ENCODE data around the gene RAX. TPM values are rescaled to one million over a fixed set of nuclear protein-coding genes. Genes with fewer than 3 reads are reported as not detected.

The RAX gene
- total RNA-seq, 1 donor from 2014 or later, result not detected

DNA sequence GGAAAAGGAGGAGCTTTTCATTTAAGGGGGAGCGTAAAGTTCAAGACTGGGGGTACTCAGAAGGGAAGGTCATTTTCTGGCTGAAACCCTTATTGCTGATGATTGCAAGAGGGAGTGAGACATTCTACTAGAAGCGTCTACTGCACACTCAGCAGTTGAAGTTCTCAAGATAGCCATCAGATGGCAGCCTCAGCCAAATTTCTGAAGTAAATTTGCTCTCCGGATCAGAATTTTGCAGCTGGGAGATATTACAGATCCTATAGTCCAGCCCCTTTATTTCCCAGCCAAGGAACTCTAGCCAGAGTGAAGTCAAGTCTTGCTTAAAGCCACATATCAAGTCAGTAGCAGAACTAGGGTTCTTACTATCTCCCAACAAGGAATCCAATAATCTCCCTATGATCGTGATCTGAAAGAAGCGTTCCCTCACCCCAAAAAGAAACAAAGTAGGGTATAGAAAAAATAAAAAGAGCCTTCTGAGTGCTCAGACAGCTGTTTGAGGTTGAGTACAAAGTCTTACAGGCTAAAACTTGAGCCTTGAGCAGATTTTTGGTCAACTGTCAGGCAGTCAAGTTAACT, 24.0 kb downstream of the RAX start:
- DNase-seq (ENCODE audit: low read depth), result peak; percentile 73

DNA sequence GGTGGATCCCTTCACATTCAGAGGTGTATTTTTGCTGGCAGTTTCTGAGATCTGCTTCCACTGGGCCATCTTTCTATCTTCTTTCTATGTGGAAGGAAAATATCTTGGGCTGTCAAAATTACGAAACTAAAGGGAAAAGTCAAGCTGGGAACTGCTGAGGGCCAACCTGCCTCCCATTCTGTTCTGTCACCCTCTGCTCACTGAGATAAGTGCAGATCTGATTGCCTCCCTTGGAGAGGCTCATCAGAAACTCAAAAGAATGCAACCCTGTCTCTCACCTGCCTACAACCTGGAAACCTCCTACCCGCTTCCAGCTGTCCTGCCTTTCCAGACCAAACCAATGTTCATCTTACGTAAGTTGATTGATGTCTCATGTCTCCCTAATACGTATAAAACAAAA, 26.5 kb downstream of the RAX start:
- no peak for DNase-seq (ENCODE audit: low read depth)

DNA sequence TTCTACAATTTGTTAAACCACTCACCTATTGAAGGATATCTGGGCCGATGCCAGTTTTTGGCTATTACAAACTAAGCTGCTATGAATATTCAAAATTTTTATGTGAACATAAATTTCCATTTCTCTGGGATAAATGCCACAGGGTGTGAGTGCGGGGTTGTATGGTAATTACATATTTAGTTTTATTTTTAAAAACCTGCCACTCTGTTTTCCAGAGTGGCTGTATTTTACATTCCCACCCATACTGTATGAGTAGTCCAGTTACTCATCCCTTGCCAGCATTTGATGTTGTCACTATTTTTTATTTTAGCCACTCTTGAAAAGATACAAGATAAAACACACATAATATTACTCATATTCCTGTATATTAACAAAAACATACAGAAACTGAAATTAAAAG, 30.3 kb downstream of the RAX start:
- no peak for DNase-seq (ENCODE audit: low read depth)

DNA sequence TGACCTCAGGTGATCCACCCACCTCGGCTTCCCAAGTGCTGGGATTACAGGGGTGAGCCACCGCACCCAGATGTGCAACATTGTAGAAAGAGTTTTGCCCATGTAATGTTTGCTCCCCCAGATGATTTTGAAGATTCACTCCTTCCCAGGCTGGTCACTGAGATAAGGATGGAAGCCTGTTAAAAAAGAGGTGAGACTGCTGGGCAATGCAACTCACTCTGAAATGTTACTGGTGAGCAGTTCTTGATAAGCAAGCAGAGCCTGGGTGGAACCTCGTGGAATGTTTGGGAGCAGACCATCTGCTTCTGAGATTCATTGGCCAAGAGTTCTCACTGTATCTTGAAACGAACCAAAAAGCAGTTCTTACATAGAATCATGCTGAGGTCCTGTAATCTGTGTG, 33.6 kb downstream of the RAX start:
- DNase-seq (ENCODE audit: low read depth), result no peak

DNA sequence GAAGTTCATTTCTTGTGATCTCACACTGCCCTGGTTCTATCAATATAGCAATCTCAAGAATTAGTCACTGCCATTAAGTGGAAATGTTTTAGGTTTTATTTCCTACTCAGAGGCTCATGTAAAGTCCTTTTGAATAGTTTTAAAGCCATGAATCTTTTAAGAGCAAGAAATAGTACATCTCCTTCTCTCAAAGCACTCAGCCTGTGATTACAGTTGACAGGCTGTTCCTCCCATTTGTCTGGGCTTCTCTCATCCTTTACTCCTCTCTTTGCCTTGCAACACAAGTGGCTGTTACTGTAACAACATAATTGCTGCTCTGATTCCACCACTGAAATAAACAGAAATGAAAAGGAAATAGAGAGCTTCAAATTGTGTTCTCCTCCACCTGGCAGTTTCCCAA, 34.9 kb downstream of the RAX start:
- DNase-seq (ENCODE audit: low read depth), result no peak

DNA sequence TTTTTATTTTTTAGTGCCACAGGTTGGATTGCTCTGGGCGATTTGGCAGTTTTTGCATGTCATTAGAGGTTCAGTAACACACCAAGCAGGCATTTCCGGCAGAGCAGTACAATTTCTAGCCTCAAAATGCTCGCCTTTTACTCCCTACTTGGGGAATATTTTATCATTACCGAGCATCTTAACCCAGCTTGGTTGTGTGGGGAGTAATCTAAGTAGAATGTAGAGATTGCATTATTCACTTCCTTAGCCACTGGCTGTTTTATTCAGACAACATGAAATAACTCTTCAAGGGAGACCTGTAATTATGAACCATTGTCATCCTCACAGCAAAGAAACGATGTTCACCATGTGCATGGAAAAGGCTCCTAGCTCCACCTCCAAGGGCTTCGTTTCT, 40.2 kb downstream of the RAX start:
- no peak for DNase-seq (ENCODE audit: low read depth)

DNA sequence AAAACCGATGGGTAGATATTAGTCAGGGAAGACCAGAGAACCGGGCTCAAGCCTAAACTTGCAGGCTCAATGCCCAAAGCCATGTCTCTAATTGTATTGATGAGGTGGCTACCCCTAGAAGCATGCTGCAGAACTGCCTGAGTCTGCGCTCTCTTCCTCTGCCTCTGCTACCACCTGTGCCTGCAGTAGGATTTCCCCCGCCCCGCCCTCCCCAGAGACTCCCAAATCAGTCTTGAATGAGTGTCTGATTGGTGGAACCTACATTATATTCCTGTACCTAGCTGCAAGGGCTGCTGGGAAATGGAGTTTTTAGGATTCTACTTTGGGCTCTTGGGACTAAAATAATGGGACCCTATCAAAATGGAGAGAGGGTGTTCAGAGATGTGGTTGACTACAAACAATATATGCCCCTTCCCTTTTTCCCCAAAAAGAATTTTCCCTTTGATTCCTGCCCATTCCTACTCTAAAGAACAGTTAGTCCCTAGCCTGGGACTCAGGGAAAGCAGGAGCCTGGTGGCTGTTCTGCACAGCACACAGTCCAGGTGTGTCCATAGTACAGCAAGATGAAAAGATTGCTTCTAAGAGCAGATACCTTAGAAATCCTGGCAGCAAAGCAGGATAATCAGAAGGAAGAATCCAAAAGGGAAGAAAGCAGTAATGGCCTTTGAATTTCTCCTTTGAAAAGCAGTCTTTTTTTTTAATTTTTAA, 40.8 kb downstream of the RAX start:
- no peak for DNase-seq (ENCODE audit: low read depth)

DNA sequence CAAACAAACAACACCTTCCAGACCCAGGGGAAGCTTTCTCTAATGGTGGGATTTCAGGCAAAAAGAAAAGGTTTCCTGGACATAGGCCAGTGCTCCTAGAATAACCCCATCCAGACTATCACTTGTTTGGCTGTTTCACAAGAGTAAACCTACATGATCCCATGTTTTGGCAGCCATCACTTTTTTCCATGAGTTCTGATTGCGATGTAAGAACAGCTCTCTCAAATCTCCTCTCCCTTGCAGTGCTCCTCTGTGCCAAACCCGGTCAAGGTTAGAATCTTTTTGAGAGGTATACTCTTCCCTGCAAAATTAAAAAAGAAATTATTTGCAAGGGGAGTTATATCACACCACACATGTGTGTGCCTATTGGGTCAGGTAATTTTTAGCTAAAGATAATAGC, 41.4 kb downstream of the RAX start:
- DNase-seq (ENCODE audit: low read depth), result no peak

DNA sequence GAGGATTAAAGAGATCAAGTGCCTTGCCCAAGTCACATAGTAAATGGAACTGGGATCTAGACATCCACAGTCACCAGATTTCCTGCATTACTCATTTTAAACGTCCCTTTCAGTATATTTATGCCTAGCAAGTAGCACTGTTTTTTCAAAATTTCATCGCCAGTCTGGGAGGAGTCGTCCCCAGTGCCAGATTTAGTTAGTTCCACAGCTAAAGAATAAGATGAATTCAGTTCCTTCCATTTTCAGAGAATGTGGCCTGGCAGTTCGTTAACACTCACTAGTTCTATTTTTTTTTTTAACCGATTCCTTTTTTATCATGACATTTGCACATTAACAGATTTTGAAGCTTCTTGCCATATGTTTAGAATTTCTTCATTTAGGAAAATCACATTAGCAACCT, 42.1 kb downstream of the RAX start:
- no peak for DNase-seq (ENCODE audit: low read depth)

DNA sequence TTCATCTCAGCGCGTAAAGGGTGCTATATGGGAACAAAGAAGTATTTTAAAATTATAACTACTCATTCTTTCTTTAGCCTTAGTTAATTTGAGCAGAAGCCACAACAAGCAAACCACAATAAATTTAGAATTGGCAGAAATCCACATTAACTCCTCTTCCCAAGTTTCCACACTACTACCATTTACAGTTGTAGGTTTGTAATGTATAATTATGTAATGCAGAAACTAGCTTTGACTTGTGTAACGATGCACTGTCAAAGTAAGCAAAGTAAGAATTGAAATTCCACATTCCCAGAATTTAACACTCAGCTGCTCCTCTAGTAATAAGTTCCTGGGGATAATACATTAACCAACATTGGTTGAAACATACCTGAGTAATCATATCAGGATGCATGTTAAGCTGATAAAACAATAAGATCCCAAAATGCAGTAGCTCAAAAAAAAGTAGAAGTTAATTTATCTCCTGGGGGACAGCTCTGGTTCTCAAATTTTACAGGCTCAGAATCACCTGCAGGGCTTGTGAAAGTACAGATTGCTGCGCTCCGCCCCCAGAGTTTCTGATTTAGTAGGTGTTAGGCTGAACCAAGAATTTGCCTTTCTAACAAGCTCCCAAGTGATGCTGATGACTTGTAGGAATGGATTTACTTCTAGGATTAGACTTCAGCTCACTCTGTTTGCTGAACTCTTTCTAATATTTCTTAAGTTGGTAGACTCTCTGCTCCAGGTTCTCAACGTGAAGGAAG, 43.4 kb downstream of the RAX start:
- no peak for DNase-seq (ENCODE audit: low read depth)

DNA sequence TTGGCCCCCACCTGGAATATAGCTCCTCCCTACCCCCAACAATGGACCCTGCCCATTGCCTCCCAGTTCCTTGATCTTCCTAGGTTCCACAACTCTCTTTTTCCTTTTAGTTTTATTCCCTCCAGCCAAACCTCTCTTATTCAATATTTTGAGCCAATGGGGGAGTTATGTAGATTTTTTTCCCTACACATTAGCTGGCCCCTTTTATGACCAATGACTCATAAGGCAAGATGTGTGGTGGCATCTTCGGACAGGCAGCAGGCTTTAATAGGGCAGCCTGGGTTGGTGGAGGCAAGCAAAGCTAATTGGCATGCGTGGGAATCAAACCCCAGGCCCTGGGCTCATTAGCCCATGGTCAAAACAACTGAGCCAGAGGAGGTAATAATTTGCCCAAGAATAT, 44.1 kb downstream of the RAX start:
- no peak for DNase-seq (ENCODE audit: low read depth)

DNA sequence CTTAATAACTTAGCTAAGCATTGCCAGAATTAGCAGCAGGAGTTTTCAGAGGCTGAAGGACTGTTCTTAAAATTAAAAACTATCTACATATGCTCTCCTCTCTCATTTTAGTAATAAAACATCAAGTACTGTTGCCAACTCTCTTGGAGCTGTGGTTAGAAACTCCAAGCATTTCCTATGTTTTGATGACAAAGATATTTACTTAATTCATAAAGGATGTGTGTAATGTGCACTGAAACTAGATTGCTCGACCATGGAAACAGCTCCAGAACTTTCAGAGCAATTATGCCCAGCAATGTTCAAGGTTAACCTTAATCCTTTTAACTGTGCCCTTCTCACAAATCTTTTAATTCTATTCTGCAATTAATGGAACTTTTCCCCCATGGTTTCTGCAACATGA, 44.9 kb downstream of the RAX start:
- no peak for DNase-seq (ENCODE audit: low read depth)

DNA sequence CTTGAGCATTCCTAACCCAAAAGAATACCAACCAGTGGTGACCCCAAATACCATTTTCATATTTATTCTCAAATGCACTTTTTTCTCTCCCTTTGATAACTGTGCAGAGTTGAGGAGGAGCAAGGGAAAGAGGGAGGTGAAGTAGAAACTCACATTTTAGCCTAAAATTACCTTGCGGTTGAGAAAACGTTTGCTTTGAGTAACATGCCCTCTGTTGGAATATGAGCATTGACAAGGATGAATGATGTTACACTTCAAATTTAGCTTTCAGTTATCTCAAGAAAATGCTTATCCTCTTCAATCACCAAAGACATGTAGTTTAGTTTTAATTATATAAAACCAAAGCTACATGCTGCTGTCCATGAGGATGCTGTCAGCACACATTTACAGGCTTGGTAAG, 50.9 kb downstream of the RAX start:
- DNase-seq (ENCODE audit: low read depth), result no peak

DNA sequence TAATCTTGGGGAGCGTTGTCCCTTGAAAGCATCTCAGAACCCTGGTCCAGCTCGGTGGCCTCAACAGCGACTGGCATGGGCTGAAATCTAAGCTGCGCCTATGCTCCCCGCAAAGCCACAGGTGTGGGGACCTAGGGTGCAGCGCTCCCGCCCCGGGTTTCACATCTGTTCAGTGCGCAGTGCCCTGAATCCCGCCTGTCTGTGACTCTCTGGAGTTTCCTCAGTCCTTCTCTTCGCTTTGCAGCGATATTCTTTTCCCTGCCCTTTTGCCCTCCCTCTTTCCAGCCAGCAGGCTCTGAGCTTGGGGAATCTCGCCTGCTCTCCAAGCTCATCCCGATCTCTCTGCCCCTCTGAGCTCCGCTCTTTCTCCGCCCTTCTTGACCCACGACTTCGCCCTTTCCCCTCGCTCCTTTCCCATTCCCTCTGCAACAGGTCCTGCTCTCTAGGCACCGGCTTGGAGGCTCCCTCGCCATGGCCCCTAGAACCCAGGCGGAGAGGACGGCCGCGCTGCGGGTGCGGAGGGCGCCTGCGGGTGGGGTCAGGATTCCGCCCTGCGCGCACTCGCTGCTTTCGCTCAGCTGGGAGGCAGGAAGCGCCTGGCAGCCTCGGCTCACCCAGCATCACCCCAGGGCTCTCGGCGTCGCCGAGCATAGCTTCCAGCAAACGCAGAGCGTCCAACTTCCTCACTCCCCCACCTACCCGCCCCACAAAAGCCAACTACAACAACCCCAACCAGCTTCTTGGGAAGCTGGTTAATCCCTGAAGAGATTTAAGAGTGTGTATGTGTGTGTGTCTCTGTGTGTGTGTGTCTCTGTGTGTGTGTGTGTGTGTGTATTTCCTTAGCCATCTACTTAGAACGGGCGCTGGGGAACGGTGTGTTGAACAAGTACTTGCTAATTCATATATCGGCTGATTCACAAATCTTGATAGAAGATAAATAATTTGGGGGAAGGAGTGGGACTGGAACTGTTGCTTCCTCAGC, 52.2 kb downstream of the RAX start:
- no peak for DNase-seq (ENCODE audit: low read depth)

DNA sequence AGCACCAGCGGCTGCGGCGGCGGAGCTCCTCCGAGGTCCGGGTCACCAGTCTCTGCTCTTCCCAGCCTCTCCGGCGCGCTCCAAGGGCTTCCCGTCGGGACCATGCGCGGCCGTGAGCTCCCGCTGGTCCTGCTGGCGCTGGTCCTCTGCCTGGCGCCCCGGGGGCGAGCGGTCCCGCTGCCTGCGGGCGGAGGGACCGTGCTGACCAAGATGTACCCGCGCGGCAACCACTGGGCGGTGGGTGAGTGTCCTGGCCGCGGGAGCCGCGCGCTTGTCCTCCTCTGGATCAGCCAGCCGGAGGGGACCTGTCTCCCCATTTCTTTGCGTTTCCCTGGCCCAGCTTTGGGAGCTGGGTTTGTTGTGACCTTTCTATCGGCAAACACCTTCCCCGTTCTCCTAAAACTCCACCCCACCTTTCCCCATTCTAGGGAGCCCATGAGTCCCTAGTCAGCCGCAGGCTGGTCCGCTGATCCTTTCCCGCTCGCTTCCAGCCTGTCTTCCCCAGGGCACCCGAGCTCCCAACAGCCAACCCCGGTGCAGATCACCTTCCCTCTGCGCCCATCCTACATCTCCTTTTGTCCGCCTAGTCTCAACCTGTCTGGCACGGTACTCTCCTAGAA, 53.0 kb downstream of the RAX start:
- DNase-seq (ENCODE audit: low read depth), result no peak

DNA sequence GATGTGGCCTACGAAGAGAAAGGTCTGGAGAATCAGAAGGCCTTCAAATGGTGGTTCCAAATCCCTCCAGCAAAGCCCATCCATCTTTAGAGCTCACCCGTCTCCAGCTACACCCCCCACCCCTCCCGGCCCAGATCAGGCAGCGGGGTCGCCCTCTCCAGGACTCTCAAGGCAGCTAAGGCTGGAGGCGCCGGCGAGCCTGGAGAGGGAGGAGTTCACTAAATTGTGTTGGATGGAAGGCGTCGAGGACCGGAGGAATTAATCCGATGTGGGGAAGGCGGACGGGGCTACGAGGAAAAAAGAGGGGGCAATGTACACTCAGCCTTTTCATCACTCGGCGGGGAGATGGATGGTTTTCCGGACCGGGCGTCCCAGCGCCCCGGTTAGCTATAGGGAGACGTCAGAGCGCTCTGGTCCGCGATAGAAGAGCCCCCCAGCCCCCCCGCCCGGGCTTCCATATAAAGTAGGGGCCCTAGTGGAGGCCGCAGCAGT, 53.5 kb downstream of the RAX start, which contains the start of gene GRP:
Gene GRP (plus strand): TSS at position 487 of the 492 bp plus-strand sequence. CDS start 108 bp downstream, outside the sequence.
- DNase-seq (ENCODE audit: low read depth), result no peak

DNA sequence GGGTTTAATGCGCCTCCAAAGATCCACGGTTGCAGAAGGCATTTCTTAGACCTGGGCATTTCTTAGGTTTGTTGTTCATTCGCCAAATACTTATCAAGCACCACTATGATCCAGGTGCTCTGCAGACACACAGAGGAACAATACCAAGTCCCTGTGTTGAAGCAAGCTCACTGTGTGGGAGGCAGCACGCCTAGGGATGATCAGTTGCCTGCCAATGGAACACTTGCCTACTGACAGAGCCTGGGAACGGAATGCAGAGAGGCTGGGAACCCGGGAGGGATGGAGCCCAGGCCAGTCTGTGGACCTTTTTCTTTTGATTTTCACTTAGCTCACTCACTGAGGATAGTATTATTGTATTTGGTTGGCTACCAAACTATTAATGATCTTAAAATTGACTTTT, 55.2 kb downstream of the RAX start:
- no peak for DNase-seq (ENCODE audit: low read depth)
